ENCODE measurements around the gene HYAL2. TPM values are rescaled to one million over a fixed set of nuclear protein-coding genes. Genes with fewer than 3 reads are reported as not detected.
A peak's percentile ranks its signal among the peaks of the same experiment; 100 is the strongest.

Gene HYAL2
- total and polyA plus RNA-seq, 2 experiments from 2014 or later: 35.8 to 48.0 TPM

GRCh38 chr3:50327943-50328691 is 5.6 kb upstream of the HYAL2 start, which contains the start of gene TUSC2:
TSS of gene TUSC2 (minus strand) at chr3:50328223. CDS start at chr3:50328099, 124 bp downstream.
- Histone ChIP-seq H3K9ac (peak within 1 kb of the TSS; percentile 88), H3K79me2 (ENCODE audit: insufficient read depth) (peaks cover 47% of the 10 kb centered on the region)

DNA sequence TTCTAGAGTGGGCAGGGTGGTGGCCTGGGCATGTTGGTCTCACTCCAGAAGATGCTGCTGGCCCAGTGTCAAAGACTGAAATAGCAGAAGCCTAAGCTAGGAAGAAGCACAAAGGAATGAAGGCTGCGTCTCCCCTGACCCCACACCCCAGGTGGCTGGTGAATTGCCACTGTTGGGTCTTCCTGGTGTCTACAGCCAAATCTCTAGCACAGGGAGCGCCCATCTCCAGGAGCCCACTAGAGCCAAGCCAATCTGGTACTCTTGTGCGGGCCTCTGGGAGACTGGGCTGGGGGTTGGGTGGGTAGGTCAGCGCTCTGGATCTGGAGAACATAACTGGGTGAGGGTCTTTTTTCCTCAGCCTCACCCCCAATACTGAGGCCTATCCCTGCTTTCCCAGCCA is 4.6 kb upstream of the HYAL2 start:
- no peak overlapping the region for H2AFZ ChIP-seq
- TF ChIP-seq EZH2phosphoT487 (IDR thresholded peaks at IDR 0.05; ENCODE audit: insufficient read depth, low read depth): no peak
- TF ChIP-seq EZH2 (IDR thresholded peaks at IDR 0.05; ENCODE audit: insufficient read depth, poor library complexity, severe bottlenecking): no peak
- DNase-seq: no peak
- H3K79me2 ChIP-seq (ENCODE audit: insufficient read depth): peaks cover 37% of the 10 kb centered on the region
- 51 to 52% methylated on average over 4 of the region's 4 CpGs for WGBS, 2 experiments (ENCODE audit: low coverage in 1 of 2, low lambda C conversion rate in 2 of 2, missing lambda C conversion rate in 2 of 2)
- H3K4me1 ChIP-seq (ENCODE audit: insufficient read depth): peaks cover 17% of the 10 kb centered on the region
- H3K9ac ChIP-seq: peak overlapping the region; percentile 88
- peaks cover 23% of the 10 kb centered on the region for H3K36me3 ChIP-seq (ENCODE audit: low read depth)
- 0 out of 2 replicates have a peak overlapping the region, but pooled peaks have one; percentile 76 for H3K27ac ChIP-seq
- H3F3A ChIP-seq (ENCODE audit: insufficient read depth): peaks cover 31% of the 10 kb centered on the region
- H3K9me3 ChIP-seq (ENCODE audit: low read depth): no peaks in the 10 kb centered on the region
- no peaks in the 10 kb centered on the region for H4K20me1 ChIP-seq (ENCODE audit: insufficient read depth)
- H3K27me3 ChIP-seq (replicated peaks; ENCODE audit: insufficient read depth): no peaks in the 10 kb centered on the region
- in situ Hi-C loops (cut with MboI): no loop called here
- peak overlapping the region; percentile 79 for H3K4me2 ChIP-seq (ENCODE audit: unreplicated experiment)
- H3K4me3 ChIP-seq: peak overlapping the region; percentile 82
- H3K9me2 ChIP-seq (ENCODE audit: insufficient read depth): no peaks in the 10 kb centered on the region

More at GRCh38 chr3:50327943-50328691, 5.6 kb upstream of the HYAL2 start, which contains the start of gene TUSC2:
- H3F3A ChIP-seq (ENCODE audit: insufficient read depth): peaks cover 31% of the 10 kb centered on the region
- TF ChIP-seq EZH2 (IDR thresholded peaks at IDR 0.05; ENCODE audit: insufficient read depth, poor library complexity, severe bottlenecking) (no peak), EZH2phosphoT487 (IDR thresholded peaks at IDR 0.05; ENCODE audit: insufficient read depth, low read depth) (no peak)
- peak within 1 kb of the TSS; percentile 68 for H2AFZ ChIP-seq
- 1% methylated on average over 36 to 37 of the region's 55 CpGs for WGBS, 2 experiments (ENCODE audit: low coverage in 1 of 2, low lambda C conversion rate in 2 of 2, missing lambda C conversion rate in 2 of 2)
- DNase-seq: peak; percentile 100
- peak within 1 kb of the TSS; percentile 82 for H3K4me3 ChIP-seq
- H3K36me3 ChIP-seq (ENCODE audit: low read depth): peaks cover 23% of the 10 kb centered on the region
- H3K9me2 ChIP-seq (ENCODE audit: insufficient read depth): no peaks in the 10 kb centered on the region
- H3K4me1 ChIP-seq (ENCODE audit: insufficient read depth): peaks cover 15% of the 10 kb centered on the region
- H3K9me3 ChIP-seq (ENCODE audit: low read depth): no peaks in the 10 kb centered on the region
- no peaks in the 10 kb centered on the region for H4K20me1 ChIP-seq (ENCODE audit: insufficient read depth)
- H3K4me2 ChIP-seq (ENCODE audit: unreplicated experiment): peak within 1 kb of the TSS; percentile 79
- H3K27me3 ChIP-seq (replicated peaks; ENCODE audit: insufficient read depth): no peaks in the 10 kb centered on the region
- peak within 1 kb of the TSS; percentile 76 for H3K27ac ChIP-seq
- in situ Hi-C loops (cut with MboI): no loop called here

GRCh38 chr3:50326182-50326541 is 3.6 kb upstream of the HYAL2 start:
- Histone ChIP-seq H3K4me2 (ENCODE audit: unreplicated experiment) (no peak overlapping the region), H3K36me3 (ENCODE audit: low read depth) (peaks cover 21% of the 10 kb centered on the region), H4K20me1 (ENCODE audit: insufficient read depth) (no peaks in the 10 kb centered on the region), H3K9me2 (ENCODE audit: insufficient read depth) (no peaks in the 10 kb centered on the region), H3K27ac (no peak overlapping the region), H3K9me3 (ENCODE audit: low read depth) (no peaks in the 10 kb centered on the region), H3K4me1 (ENCODE audit: insufficient read depth) (peaks cover 21% of the 10 kb centered on the region), H3K27me3 (replicated peaks; ENCODE audit: insufficient read depth) (no peaks in the 10 kb centered on the region), H3F3A (ENCODE audit: insufficient read depth) (peaks cover 29% of the 10 kb centered on the region), H2AFZ (no peak overlapping the region), H3K9ac (no peak overlapping the region; the same call in 1 of the 2 replicates), H3K4me3 (no peak overlapping the region), H3K79me2 (ENCODE audit: insufficient read depth) (peaks cover 27% of the 10 kb centered on the region)
- TF ChIP-seq EZH2phosphoT487 (IDR thresholded peaks at IDR 0.05; ENCODE audit: insufficient read depth, low read depth): no peak
- in situ Hi-C loops (cut with MboI): no loop called here
- 96 to 99% methylated on average over 8 of the region's 8 CpGs for WGBS, 2 experiments (ENCODE audit: low coverage in 1 of 2, low lambda C conversion rate in 2 of 2, missing lambda C conversion rate in 2 of 2)
- DNase-seq: no peak

DNA sequence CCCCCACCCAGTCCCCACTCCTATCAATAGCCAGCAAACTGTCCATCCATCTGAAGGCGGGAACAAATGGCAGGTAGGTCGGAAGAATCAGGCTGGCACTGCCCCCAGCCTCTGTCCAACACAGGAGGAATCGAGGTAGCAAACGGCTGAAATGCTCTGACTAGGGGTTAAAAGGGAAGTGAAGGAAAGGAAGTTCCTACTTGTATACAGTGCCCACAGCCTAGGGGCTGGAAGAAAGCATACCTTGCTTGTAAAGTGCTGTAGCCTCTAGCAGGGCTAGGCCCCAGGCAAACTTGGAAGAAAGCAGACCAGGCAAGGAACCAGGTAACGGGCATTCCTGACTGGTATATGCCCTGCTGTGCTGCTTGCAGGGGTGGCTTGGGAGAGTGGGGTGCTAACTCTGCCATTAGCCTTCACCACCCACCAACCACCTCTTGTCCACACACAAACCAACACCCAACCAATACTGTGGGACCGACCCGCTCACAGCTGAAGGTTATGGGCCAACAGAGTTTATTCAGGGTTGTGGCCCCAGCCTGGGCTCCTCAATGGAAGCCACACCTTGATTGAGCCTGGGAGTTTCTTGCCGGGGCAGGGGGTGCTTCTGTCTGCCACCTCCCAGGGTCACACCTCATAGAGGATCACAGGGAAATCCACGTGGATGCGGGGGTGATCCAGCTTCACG is 3.1 kb upstream of the HYAL2 start:
- Histone ChIP-seq H3K9me3 (ENCODE audit: low read depth) (no peaks in the 10 kb centered on the region), H4K20me1 (ENCODE audit: insufficient read depth) (no peaks in the 10 kb centered on the region), H3K4me1 (ENCODE audit: insufficient read depth) (peaks cover 21% of the 10 kb centered on the region), H3F3A (ENCODE audit: insufficient read depth) (peaks cover 24% of the 10 kb centered on the region), H3K36me3 (ENCODE audit: low read depth) (peaks cover 16% of the 10 kb centered on the region), H3K4me3 (no peak overlapping the region), H3K9ac (no peak overlapping the region), H3K4me2 (ENCODE audit: unreplicated experiment) (no peak overlapping the region), H3K9me2 (ENCODE audit: insufficient read depth) (no peaks in the 10 kb centered on the region), H3K27ac (no peak overlapping the region), H3K79me2 (ENCODE audit: insufficient read depth) (peaks cover 22% of the 10 kb centered on the region), H3K27me3 (replicated peaks; ENCODE audit: insufficient read depth) (no peaks in the 10 kb centered on the region), H2AFZ (no peak overlapping the region)
- TF ChIP-seq EZH2phosphoT487 (IDR thresholded peaks at IDR 0.05; ENCODE audit: insufficient read depth, low read depth): no peak
- no peak for TF ChIP-seq EZH2 (IDR thresholded peaks at IDR 0.05; ENCODE audit: insufficient read depth, poor library complexity, severe bottlenecking)
- in situ Hi-C loops (cut with MboI): no loop called here
- DNase-seq: no peak
- 76 to 87% methylated on average over 11 of the region's 11 CpGs for WGBS, 2 experiments (ENCODE audit: low coverage in 1 of 2, low lambda C conversion rate in 2 of 2, missing lambda C conversion rate in 2 of 2)

Data from GM23248 (cell line).